IMR-90 (cell line): ENCODE data around the gene FOSL2.

ENCODE experiments used
- BHLHE40 ChIP-seq: fragments of 150-350 bp; IDR thresholded peaks from 2 replicates; pipeline ENCODE4 v1.6.1; 2016; ENCODE audit warnings: mild to moderate bottlenecking, low read depth, low read length
- CEBPB ChIP-seq: IDR thresholded peaks from 2 replicates; pipeline ENCODE4 v1.6.1; 2012; ENCODE audit warnings: low read depth, low read length, improper control_type of control experiment
- CHD1 ChIP-seq: IDR thresholded peaks from 2 replicates; pipeline ENCODE4 v1.6.1; 2012; ENCODE audit warnings: low read depth, low read length, improper control_type of control experiment
- FOS ChIP-seq: fragments of 150-350 bp; IDR thresholded peaks from 2 replicates; pipeline ENCODE4 v1.6.1; 2016; ENCODE audit warnings: low read depth, low read length
- MAFK ChIP-seq: IDR thresholded peaks from 2 replicates; pipeline ENCODE4 v1.6.1; 2012; ENCODE audit warnings: low read depth, low read length, improper control_type of control experiment
- MAZ ChIP-seq: IDR thresholded peaks from 2 replicates; pipeline ENCODE4 v1.6.1; 2012; ENCODE audit warnings: low read depth, mild to moderate bottlenecking, low read length, improper control_type of control experiment, moderate library complexity, borderline replicate concordance
- NFE2L2 ChIP-seq: fragments of 150-350 bp; IDR thresholded peaks from 2 replicates; pipeline ENCODE4 v1.6.1; 2016; ENCODE audit warnings: low read depth, mild to moderate bottlenecking, low read length
- POLR2A ChIP-seq: IDR thresholded peaks from 2 replicates; pipeline ENCODE4 v1.6.1; 2012; ENCODE audit warnings: mild to moderate bottlenecking, low read depth, low read length
- RAD21 ChIP-seq: IDR thresholded peaks from 2 replicates; pipeline ENCODE4 v1.6.1; 2012; ENCODE audit warnings: low read length, improper control_type of control experiment
- RFX5 ChIP-seq: IDR thresholded peaks from 2 replicates; pipeline ENCODE4 v1.8.0; 2012; ENCODE audit warnings: low read depth, mild to moderate bottlenecking, low read length, moderate library complexity
- SMC3 ChIP-seq: fragments of 150-350 bp; IDR thresholded peaks from 2 replicates; pipeline ENCODE4 v1.6.1; 2016; ENCODE audit warnings: low read depth, mild to moderate bottlenecking, antibody characterized with exemption, low read length, moderate library complexity
- TF ChIP-seq, protein P1 (sequence below): conservative IDR thresholded peaks from 2 replicates; pipeline ENCODE4 v1.5.1; 2012; ENCODE audit warnings: mild to moderate bottlenecking, low read depth, low read length, improper control_type of control experiment
- TF ChIP-seq, protein P2 (sequence below): fragments of 150-350 bp; IDR thresholded peaks from 2 replicates; pipeline ENCODE4 v1.6.1; 2017; ENCODE audit warnings: mild to moderate bottlenecking, antibody characterized with exemption, low read length, low read depth
- TF ChIP-seq, protein P3 (sequence below): fragments of 150-350 bp; IDR thresholded peaks from 2 replicates; pipeline ENCODE4 v1.6.1; 2016; ENCODE audit warnings: low read depth, mild to moderate bottlenecking, low read length, moderate library complexity, borderline replicate concordance

DNA sequence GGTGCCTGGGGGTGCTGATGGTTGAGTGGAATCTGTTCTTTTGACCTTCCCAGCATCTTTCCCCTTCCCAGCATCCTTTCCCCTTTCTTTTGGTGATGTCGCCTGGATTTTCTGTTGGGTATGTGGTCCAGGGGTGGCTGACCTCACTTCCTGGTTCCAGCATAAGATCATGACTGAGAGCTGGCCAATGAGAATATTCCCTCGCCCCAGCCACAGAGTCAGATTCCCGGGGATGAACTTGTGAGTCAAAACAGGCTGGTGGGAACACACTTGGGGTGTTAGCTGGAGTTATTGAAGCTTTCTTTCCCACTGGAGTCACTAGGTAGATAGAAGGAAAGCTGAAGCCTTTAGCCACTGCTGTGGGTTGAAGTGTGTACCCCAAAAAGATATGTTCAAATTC lies 28.0 kb upstream of the FOSL2 start:
- no peak for TF ChIP-seq RAD21
- TF ChIP-seq, protein P1, sequence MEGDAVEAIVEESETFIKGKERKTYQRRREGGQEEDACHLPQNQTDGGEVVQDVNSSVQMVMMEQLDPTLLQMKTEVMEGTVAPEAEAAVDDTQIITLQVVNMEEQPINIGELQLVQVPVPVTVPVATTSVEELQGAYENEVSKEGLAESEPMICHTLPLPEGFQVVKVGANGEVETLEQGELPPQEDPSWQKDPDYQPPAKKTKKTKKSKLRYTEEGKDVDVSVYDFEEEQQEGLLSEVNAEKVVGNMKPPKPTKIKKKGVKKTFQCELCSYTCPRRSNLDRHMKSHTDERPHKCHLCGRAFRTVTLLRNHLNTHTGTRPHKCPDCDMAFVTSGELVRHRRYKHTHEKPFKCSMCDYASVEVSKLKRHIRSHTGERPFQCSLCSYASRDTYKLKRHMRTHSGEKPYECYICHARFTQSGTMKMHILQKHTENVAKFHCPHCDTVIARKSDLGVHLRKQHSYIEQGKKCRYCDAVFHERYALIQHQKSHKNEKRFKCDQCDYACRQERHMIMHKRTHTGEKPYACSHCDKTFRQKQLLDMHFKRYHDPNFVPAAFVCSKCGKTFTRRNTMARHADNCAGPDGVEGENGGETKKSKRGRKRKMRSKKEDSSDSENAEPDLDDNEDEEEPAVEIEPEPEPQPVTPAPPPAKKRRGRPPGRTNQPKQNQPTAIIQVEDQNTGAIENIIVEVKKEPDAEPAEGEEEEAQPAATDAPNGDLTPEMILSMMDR = no peak
- TF ChIP-seq, protein P2, sequence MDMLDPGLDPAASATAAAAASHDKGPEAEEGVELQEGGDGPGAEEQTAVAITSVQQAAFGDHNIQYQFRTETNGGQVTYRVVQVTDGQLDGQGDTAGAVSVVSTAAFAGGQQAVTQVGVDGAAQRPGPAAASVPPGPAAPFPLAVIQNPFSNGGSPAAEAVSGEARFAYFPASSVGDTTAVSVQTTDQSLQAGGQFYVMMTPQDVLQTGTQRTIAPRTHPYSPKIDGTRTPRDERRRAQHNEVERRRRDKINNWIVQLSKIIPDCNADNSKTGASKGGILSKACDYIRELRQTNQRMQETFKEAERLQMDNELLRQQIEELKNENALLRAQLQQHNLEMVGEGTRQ = no peak
- TF ChIP-seq POLR2A = no peak
- TF ChIP-seq BHLHE40 = no peak
- no peak for TF ChIP-seq CEBPB
- no peak for TF ChIP-seq NFE2L2
- TF ChIP-seq CHD1 = no peak
- TF ChIP-seq SMC3 = no peak
- TF ChIP-seq, protein P3, sequence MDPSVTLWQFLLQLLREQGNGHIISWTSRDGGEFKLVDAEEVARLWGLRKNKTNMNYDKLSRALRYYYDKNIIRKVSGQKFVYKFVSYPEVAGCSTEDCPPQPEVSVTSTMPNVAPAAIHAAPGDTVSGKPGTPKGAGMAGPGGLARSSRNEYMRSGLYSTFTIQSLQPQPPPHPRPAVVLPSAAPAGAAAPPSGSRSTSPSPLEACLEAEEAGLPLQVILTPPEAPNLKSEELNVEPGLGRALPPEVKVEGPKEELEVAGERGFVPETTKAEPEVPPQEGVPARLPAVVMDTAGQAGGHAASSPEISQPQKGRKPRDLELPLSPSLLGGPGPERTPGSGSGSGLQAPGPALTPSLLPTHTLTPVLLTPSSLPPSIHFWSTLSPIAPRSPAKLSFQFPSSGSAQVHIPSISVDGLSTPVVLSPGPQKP = no peak
- TF ChIP-seq RFX5 = no peak
- no peak for TF ChIP-seq MAZ
- TF ChIP-seq FOS = no peak
- no peak for TF ChIP-seq MAFK
